HTERT RPE-1 (cell line): ENCODE measurements around the gene LGR5.
"Not testable (repeated sequence)": the region's sequence is repeated elsewhere in the genome, so short reads cannot be mapped to it uniquely, and the experiment has no call there.

Experiments used
- in situ Hi-C: fragments of 300-500 bp; cut with MboI; formaldehyde crosslinking; loops from 4 replicates; pipeline ENCODE4 v1.14.3; 2020; ENCODE audit warnings: low sequenced_read_pairs

The LGR5 gene

GRCh38 chr12:71469258-71469750 is 29.7 kb downstream of the LGR5 start:
- in situ Hi-C loops: no loop called here

DNA sequence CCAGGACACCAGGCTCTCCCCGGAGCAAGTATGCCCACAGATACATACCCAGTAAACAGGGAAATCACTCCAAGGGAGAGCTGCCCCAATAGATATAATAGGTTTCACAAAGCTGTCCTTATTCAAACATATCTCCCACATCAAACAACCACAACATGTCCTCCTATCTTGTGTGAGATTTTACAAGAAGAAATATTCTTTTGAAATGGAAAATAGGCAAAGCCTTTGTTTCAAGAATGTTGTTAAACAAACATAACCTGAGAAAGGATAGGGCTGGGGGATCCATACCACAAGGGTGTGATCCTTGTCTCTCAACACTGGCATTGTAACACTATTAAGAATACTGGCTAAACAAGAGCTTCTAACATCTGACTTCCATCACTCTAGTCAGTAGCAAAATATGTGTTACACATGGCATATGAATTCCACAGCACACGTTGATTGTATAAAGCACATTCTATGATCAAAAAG is 32.9 kb downstream of the LGR5 start:
- in situ Hi-C loops: no loop called here

DNA sequence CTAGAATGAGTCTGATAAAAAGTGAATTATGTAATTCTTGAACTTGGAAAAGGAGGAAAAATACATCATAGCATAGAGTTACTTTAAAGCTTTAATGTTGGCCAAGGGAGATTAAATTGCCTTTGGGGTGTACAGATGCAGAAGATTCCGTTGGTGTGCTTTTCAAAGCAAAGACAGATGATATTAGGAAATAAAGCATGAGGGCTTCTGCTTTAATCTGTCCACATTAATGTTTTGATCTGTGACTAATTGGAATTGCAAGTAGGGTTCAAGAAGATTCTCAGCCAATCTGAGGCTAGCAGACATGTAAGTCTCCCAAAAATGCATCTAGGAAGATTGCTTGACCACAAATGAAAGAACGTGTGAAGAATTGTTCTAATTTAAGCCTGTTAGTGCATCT is 35.2 kb downstream of the LGR5 start:
- in situ Hi-C loops: no loop called here

GRCh38 chr12:71475280-71475679 is 35.7 kb downstream of the LGR5 start:
- in situ Hi-C loops: no loop called here

- in situ Hi-C loops: no loop called here
These were observed 36.9 kb downstream of the LGR5 start for GRCh38 chr12:71476513-71476912.

GRCh38 chr12:71477609-71478008 is 38.0 kb downstream of the LGR5 start:
- in situ Hi-C loops: no loop called here

DNA sequence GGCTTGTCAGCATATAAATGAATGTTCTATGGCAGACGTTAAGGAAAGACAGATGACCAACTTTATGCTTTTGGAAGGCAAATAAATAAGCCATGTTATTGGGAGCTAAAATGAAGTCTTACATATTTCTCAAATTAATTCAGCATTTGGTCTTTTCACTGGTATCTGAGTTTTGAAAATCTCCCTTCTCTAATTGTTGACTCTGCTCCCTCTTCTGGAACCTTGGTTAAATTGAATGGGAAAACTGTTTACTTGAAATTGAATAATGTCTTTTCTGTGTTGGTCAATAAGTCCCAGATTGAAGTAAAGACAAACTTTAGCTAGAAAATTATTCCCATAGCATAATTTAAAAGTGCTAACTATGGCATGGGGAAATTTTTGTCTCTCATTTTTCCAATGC is 38.7 kb downstream of the LGR5 start:
- in situ Hi-C loops: no loop called here

DNA sequence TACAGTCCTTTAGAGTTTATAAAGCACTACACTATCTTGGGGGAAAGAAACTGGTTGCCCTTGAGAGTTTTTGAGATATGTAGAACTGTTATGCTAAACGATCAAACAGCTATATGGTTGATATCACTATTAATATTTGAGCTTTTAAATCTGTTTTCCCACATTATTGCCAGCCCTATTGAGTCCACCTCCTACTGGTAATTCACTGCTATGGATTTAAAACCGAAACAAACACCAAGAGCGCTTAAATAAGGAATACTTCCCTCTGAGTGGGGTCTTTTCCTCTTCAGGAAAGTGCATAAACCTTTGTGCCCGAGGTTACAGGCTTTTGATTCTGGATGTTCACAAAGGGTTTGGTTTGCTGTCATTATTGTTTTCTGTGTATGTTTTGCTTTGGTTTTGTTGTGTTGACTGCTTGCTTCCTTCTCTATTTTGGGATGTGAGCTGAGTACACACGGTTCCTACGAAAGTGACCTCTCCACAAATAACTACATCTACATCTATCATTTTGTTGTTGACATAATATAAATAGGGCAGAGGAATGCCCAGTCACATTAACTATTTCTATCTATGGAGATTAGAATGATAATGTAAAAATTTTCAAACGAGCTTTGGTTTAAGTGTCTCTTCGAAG is 44.8 kb downstream of the LGR5 start:
- in situ Hi-C loops: no loop called here

DNA sequence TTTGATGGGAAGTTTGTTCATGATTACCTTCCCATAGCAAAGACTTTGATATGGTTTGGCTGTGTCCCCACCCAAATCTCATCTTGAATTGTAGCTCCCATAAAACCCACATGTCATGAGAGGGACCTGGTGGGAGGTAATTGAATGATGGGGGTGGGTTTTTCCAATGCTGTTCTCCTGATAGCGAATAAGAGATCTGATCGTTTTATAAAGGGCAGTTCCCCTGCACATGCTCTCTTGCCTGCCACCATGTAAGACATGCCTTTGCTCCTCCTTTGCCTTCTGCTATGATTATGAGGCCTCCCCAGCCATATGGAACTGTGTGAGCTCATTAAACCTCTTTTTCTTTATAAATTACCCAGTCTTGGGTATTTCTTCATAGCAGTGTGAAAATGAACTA is 51.2 kb downstream of the LGR5 start:
- in situ Hi-C loops: not testable (repeated sequence)

GRCh38 chr12:71492604-71493003 is 53.0 kb downstream of the LGR5 start:
- in situ Hi-C loops: no loop called here

DNA sequence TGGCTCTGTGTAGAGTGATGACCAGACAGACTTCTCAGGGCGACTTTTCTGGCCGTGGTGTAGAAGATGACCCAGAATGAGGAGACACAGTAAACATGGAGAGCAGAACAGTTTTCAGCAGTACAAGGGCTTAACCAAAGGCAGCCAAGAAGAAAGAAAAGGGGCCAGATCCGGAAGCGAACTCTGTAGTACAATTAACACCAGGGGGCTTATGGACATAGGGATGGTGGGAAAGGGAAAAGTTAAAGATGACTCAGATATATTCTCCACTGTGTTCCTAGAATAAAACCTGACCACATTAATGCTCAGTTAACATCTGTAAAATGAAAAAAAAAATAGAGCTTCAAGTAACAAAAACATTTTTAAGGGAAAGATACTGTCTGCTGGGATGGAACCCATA is 60.2 kb downstream of the LGR5 start:
- in situ Hi-C loops: no loop called here

DNA sequence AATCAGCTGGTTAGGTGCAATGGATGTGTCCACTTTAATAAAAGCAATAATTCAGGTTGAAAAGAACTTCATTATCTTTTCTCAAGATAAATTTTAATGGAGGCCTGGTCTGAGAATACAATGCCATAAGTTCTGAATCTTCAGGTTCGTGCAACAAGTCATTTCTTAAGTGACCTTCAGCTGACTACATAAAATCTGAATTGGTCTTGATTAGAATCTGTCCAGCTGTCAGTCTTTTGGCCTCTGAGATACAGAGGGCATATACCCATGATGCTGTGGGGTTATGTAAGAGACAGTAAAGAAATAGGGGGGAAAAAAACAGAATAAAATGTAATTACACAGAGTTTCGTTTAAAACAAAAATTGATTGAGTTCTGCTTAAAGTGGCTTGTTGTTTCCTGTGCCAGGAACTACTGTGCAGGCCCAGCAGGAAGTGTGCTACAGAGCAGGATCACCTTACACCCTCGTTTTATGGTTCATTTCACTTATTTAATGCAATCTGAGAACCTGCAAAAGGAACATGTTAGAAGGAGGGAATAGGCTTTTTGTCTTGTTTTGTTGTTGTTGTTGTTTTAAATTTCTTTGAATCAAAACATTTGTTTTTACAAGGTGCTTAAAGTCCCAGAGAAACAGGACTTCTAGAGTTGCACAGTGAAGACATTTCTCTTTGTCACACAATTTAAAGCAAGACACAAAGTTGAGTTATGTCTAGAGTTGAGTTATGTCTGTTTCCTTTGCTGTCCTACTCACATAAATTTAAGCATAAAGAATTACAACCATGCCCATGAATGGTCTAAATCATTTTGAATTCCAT is 64.2 kb downstream of the LGR5 start:
- in situ Hi-C loops: no loop called here

- in situ Hi-C loops: no loop called here
These were observed 64.9 kb downstream of the LGR5 start for GRCh38 chr12:71504476-71504875.

DNA sequence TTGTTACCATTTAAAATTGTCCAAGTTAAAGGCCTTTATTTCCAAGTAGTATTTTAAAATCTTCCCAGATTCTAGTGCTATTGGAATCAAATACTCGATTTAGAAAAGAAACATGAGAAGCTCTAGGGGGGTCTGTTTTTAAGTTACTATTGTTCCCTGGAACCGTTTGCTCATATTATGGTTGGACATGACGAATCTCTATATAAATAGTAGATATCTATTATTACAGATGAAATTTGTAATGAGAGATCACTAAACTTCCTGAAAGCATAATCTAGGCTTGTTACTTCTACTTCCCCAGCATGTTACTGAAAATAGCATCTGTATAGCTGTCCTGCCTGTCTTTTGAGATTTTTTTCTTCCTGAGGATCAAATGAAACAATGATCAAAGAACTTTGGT is 70.1 kb downstream of the LGR5 start:
- in situ Hi-C loops: no loop called here

- in situ Hi-C loops: no loop called here
These were observed 77.7 kb downstream of the LGR5 start for GRCh38 chr12:71517145-71517846.

- in situ Hi-C loops: no loop called here
These were observed 81.5 kb downstream of the LGR5 start for GRCh38 chr12:71521125-71521524.

DNA sequence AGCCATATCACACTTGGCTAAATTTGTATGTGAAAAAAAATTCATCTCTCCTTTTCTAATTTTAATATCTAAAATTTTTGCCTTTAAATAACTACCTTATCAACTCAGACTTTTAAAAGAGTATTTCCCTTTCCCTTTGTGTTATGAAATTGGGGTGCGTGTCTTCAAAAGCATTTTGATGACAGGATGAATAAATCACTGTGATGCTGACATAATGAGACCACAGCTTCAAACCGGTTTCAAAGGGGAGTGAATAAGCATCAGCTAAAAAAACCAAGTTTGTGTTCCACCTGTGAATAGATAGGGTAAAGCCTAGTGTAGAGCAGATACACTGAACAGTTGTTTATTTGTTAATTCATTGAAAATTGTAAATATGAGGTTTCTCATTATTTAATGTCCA is 85.0 kb downstream of the LGR5 start:
- in situ Hi-C loops: no loop called here

GRCh38 chr12:71533703-71534102 is 94.1 kb downstream of the LGR5 start:
- in situ Hi-C loops: no loop called here

GRCh38 chr12:71536279-71536938 is 96.8 kb downstream of the LGR5 start:
- in situ Hi-C loops: no loop called here

DNA sequence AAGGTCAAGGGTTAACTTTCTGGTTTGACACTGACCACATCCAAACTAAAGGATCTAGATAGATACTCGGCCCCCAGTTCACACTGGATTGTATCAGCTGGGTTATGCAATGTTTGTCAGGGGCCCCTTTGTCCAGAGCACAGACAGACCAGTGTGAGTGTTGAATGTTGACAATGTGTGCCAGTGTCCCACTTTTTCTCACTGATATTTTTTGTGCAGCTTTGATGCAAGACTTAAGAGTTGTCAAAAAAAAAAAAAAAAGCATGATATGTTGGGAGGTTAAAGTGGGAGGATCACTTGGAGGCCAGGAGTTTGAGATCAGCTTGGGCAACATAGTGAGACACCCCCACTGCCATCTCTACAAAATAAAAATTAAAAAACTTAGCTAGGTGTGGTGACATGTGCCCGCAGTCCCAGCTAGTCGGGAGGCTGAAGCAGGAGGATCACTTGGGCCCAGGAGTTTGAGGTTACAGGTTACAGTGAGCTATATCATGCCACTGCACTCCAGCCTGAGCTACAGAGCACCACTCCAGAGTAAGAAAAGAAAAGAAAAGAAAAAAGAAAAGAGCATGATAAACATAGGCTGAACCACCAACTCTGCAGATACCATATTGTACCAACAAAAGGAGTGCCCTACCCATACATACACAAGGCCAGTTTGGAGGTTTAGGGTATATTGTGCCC is 97.5 kb downstream of the LGR5 start:
- in situ Hi-C loops: no loop called here

- in situ Hi-C loops: no loop called here
These were observed 99.2 kb downstream of the LGR5 start for GRCh38 chr12:71538807-71539206.
